Fibroblast of peridontal ligament (primary cell): ENCODE measurements around the gene LFNG.

ENCODE experiments used
- DNase-seq: peaks from one replicate; pipeline ENCODE4 v3.0.0-alpha.2; 2010; ENCODE audit errors: extremely low read depth

The LFNG gene

GRCh38 chr7:2503056-2503941, 16.3 kb upstream of the LFNG start:
- DNase-seq, result no peak

GRCh38 chr7:2504128-2504888, 15.3 kb upstream of the LFNG start:
- DNase-seq, result no peak

- no peak for DNase-seq
Measured at GRCh38 chr7:2504889-2505375, 14.6 kb upstream of the LFNG start.

GRCh38 chr7:2505401-2505800, 14.2 kb upstream of the LFNG start:
- DNase-seq, result no peak

- DNase-seq, result no peak
Measured at GRCh38 chr7:2507208-2507916, 12.2 kb upstream of the LFNG start.

GRCh38 chr7:2507917-2508306, 11.7 kb upstream of the LFNG start:
- DNase-seq, result no peak

GRCh38 chr7:2508327-2509215, 11.0 kb upstream of the LFNG start:
- peak; percentile 51 for DNase-seq

GRCh38 chr7:2509298-2509906, 10.2 kb upstream of the LFNG start:
- no peak for DNase-seq

- no peak for DNase-seq
Measured at GRCh38 chr7:2510130-2510776, 9.3 kb upstream of the LFNG start.

GRCh38 chr7:2510909-2511768, 8.4 kb upstream of the LFNG start:
- no peak for DNase-seq

- no peak for DNase-seq
Measured at GRCh38 chr7:2511769-2512168, 7.8 kb upstream of the LFNG start.

GRCh38 chr7:2512179-2512661, 7.4 kb upstream of the LFNG start:
- no peak for DNase-seq

GRCh38 chr7:2512713-2513112, 6.9 kb upstream of the LFNG start:
- no peak for DNase-seq

- DNase-seq, result no peak
Measured at GRCh38 chr7:2513702-2514101, 5.9 kb upstream of the LFNG start.

- no peak for DNase-seq
Measured at GRCh38 chr7:2514473-2515423, 4.8 kb upstream of the LFNG start.

- DNase-seq, result no peak
Measured at GRCh38 chr7:2515424-2516193, 4.0 kb upstream of the LFNG start.

- no peak for DNase-seq
Measured at GRCh38 chr7:2516194-2516555, 3.4 kb upstream of the LFNG start.
